ENCODE results near the gene SEC16B.

GRCh38 chr1:177984761-177985160, 14.9 kb upstream of the SEC16B start:
- TF ChIP-seq EZH2 (IDR thresholded peaks at IDR 0.05; ENCODE audit: insufficient read depth, poor library complexity, severe bottlenecking) (no peak), EZH2phosphoT487 (IDR thresholded peaks at IDR 0.05; ENCODE audit: insufficient read depth, low read depth) (no peak)

Data from GM23248 (cell line).